Neural progenitor cell (in vitro differentiated cells): ENCODE data around the gene ERMP1.

ENCODE experiments used
- CTCF ChIP-seq: fragments of 200-600 bp; sonication (generic); IDR thresholded peaks from 2 replicates; pipeline ENCODE4 v1.5.1; 2017; ENCODE audit warnings: antibody characterized with exemption, mild to moderate bottlenecking
- EZH2 ChIP-seq: fragments of 200-600 bp; sonication (generic); IDR thresholded peaks from 2 replicates; pipeline ENCODE4 v1.6.1; 2017; ENCODE audit warnings: antibody characterized with exemption, mild to moderate bottlenecking, moderate library complexity
- EZH2phosphoT487 ChIP-seq: fragments of 200-600 bp; sonication (generic); IDR thresholded peaks from 2 replicates; pipeline ENCODE4 v1.6.1; 2017; ENCODE audit warnings: antibody characterized with exemption

DNA sequence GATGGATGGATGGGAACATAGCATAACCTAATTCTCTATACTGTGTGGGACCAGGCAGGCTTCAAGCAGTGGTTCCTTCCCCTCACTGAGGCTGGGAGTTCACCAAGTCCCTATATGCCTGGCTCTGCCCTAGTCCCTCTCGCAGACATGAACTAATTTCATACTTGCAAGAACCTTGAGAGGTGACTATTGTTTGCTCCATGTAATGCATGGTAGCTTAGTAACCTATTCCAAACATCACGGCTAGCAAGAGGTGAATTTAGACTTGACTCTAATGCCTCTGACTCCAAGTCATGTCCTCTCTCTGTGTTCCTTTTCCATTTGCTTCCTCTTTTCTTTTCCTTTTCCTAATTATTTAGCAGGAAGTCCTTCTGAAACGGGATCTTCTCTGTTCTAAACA, 25.9 kb upstream of the ERMP1 start:
- no peak for TF ChIP-seq CTCF
- no peak for TF ChIP-seq EZH2phosphoT487
- no peak for TF ChIP-seq EZH2
